HepG2 (cell line): ENCODE results near the gene LSMEM2. TPM values are rescaled to one million over a fixed set of nuclear protein-coding genes. Genes with fewer than 3 reads are reported as not detected.
A peak's percentile ranks its signal among the peaks of the same experiment; 100 is the strongest.

Experiments used
- ATAC-seq: fragments of 200-7000 bp; cut with Tn5 transposase; 3 replicates; pipeline ENCODE4 v1.9.1; 2020; ENCODE audit warnings: mild to moderate bottlenecking, moderate library complexity
- BruUV-seq: library from RNA; stranded (reverse); fragments of 400-500 nt; replicated peaks from 2 replicates; lab custom pipeline; 2021; lab: Mats Ljungman, UMichigan
- CTCF ChIA-PET: fragments of 300-600 bp; formaldehyde crosslinking; extraction: SDS; loops from one replicate; lab custom pipeline; 2021; ENCODE audit warnings: low total read pairs, inconsistent platforms, low intra/inter-chr PET ratio; lab: Yijun Ruan, JAX
- POLR2A ChIA-PET: fragments of 350-600 bp; sonication (Branson Sonifier 250); formaldehyde crosslinking; loops from one replicate; lab custom pipeline; 2020; ENCODE audit warnings: antibody characterized with exemption, inconsistent platforms; lab: Yijun Ruan, JAX
- DNase-seq: peaks from one replicate; pipeline ENCODE4 v3.0.0-alpha.2; 2015; ENCODE audit warnings: low spot score
- FAIRE-seq: peaks from 3 replicates; lab custom pipeline; 2011; peaks lifted over from hg19 to GRCh38; lab: Jason Lieb, UNC
- H2AFZ ChIP-seq: one replicate; pipeline ENCODE4 v1.6.1; 2011; ENCODE audit warnings: low read length, inconsistent platforms
- H3K27ac ChIP-seq: fragments of 300-600 bp; 3 replicates; pipeline ENCODE4 v1.8.0; 2011; ENCODE audit warnings: mixed run types, mild to moderate bottlenecking, mixed read lengths, low read length, inconsistent platforms; ENCODE audit not compliant: insufficient read depth; ENCODE audit errors: extremely low read length
- H3K27me3 ChIP-seq, 2 experiments: fragments of 200-600 bp in 1 of 2; 2 replicates in 1 of 2; 3 replicates in 1 of 2; pipeline versions ENCODE4 v1.6.0 to v1.8.0; 2011; ENCODE audit warnings: low read length in 2 of 2, mild to moderate bottlenecking in 2 of 2, moderate library complexity in 2 of 2, inconsistent platforms in 1 of 2; ENCODE audit not compliant: insufficient read depth in 2 of 2, control insufficient read depth in 1 of 2
- H3K36me3 ChIP-seq, 2 experiments: fragments of 200-600 bp in 1 of 2; replicated peaks in 1 of 2; 2 replicates in 1 of 2; 3 replicates in 1 of 2; pipeline versions ENCODE4 v1.5.1 to v1.8.0; 2011; ENCODE audit warnings: low read length in 2 of 2, inconsistent platforms in 1 of 2; ENCODE audit not compliant: insufficient read depth in 2 of 2, control insufficient read depth in 1 of 2
- H3K4me1 ChIP-seq: 2 replicates; pipeline ENCODE4 v1.5.1; 2012; ENCODE audit warnings: low read length, inconsistent platforms; ENCODE audit not compliant: insufficient read depth
- H3K4me2 ChIP-seq: 2 replicates; pipeline ENCODE4 v1.6.0; 2011; ENCODE audit warnings: low read depth, low read length, inconsistent platforms
- H3K4me3 ChIP-seq, 3 experiments: fragments of 200-600 bp in 1 of 3; sonication (generic), shearing (Covaris generic) in 1 of 3; replicated peaks in 1 of 3; 2 replicates each; pipeline ENCODE4 v1.5.1; 2011 to 2016; ENCODE audit warnings: low read length in 3 of 3, inconsistent platforms in 2 of 3, low read depth in 2 of 3, mild to moderate bottlenecking in 2 of 3, control low read depth in 1 of 3, mixed read lengths in 1 of 3; ENCODE audit not compliant: insufficient read depth in 1 of 3
- H3K79me2 ChIP-seq: one replicate; pipeline ENCODE4 v1.6.1; 2011; ENCODE audit warnings: low read length, inconsistent platforms; ENCODE audit not compliant: insufficient read depth
- H3K9ac ChIP-seq: 2 replicates; pipeline ENCODE4 v1.6.0; 2011; ENCODE audit warnings: mild to moderate bottlenecking, low read depth, low read length, inconsistent platforms; ENCODE audit not compliant: insufficient read depth
- H3K9me3 ChIP-seq: 2 replicates; pipeline ENCODE4 v1.5.1; 2012; ENCODE audit warnings: mild to moderate bottlenecking, low read length
- H4K20me1 ChIP-seq: 2 replicates; pipeline ENCODE4 v1.6.0; 2011; ENCODE audit warnings: inconsistent platforms, mild to moderate bottlenecking, low read length, moderate library complexity; ENCODE audit not compliant: insufficient read depth
- ARID4A ChIP-seq: sonication (generic); formaldehyde crosslinking; IDR thresholded peaks from 2 replicates; pipeline ENCODE4 v1.5.0; 2020; ENCODE audit warnings: mild to moderate bottlenecking, missing genetic modification reagents, borderline replicate concordance
- BCL3 ChIP-seq: sonication (generic); formaldehyde crosslinking; IDR thresholded peaks from 2 replicates; pipeline ENCODE4 v1.5.1; 2020; ENCODE audit warnings: mild to moderate bottlenecking, missing genetic modification reagents, moderate library complexity
- DDIT3 ChIP-seq: sonication (generic); formaldehyde crosslinking; IDR thresholded peaks from 2 replicates; pipeline ENCODE4 v1.4.0; 2020; ENCODE audit warnings: mild to moderate bottlenecking, missing genetic modification reagents
- MIER3 ChIP-seq: IDR thresholded peaks from 2 replicates; pipeline ENCODE4 v1.6.1; 2016; ENCODE audit warnings: missing compliant biosample characterization, borderline replicate concordance
- SMC3 ChIP-seq: IDR thresholded peaks from 2 replicates; pipeline ENCODE4 v1.6.1; 2011; ENCODE audit warnings: low read length, improper control_type of control experiment
- SNAI1 ChIP-seq: sonication (generic); formaldehyde crosslinking; IDR thresholded peaks from 2 replicates; pipeline ENCODE4 v1.5.0; 2020; ENCODE audit warnings: mild to moderate bottlenecking, missing genetic modification reagents, borderline replicate concordance
- TEF ChIP-seq: sonication (generic); formaldehyde crosslinking; IDR thresholded peaks from 2 replicates; pipeline ENCODE4 v1.5.0; 2020; ENCODE audit warnings: missing genetic modification reagents
- ZC3H13 ChIP-seq: sonication (generic); formaldehyde crosslinking; IDR thresholded peaks from 2 replicates; pipeline ENCODE4 v1.8.1; 2023; ENCODE audit warnings: mild to moderate bottlenecking, missing genetic modification reagents, moderate library complexity
- ZGPAT ChIP-seq: IDR thresholded peaks from 2 replicates; pipeline ENCODE4 v1.6.1; 2016; ENCODE audit warnings: mild to moderate bottlenecking
- ZNF10 ChIP-seq: sonication (generic); formaldehyde crosslinking; IDR thresholded peaks from 2 replicates; pipeline ENCODE4 v1.4.0; 2020; ENCODE audit warnings: mild to moderate bottlenecking, low read depth, missing genetic modification reagents, borderline replicate concordance
- ZNF207 ChIP-seq: fragments of 450-650 bp; IDR thresholded peaks from 2 replicates; pipeline ENCODE4 v1.6.1; 2016; ENCODE audit warnings: antibody characterized with exemption, borderline replicate concordance
- ZNF335 ChIP-seq: sonication (generic); formaldehyde crosslinking; IDR thresholded peaks from 2 replicates; pipeline ENCODE4 v1.4.0; 2020; ENCODE audit warnings: missing genetic modification reagents
- WGBS: methylation state at CpG from one replicate; pipeline ENCODE4 v1.1.6; 2017; ENCODE audit warnings: low lambda C conversion rate; 5-methylcytosine and 5-hydroxymethylcytosine counted together
- in situ Hi-C: cut with HindIII; loops from 2 replicates; pipeline ENCODE4 v1.10.0; 2017; ENCODE audit warnings: low pct_unique_long_range_greater_than_20kb; ENCODE audit not compliant: extremely low pct_ligation_motif_present
- intact Hi-C: fragments of 100-400 bp; cut with micrococcal nuclease; formaldehyde crosslinking; loops from one replicate; pipeline ENCODE4 v1.10.0; 2022; ENCODE audit not compliant: unreplicated experiment
- polyA plus RNA-seq, 8 experiments: library from polyadenylated mRNA; depleted of rRNA in 3 of 8; stranded (reverse) in 7 of 8; unstranded in 1 of 8; fragments of >200 nt; fragmentation: Illumina TruSeq in 4 of 8; extraction: Trizol in 4 of 8; gene quantifications; 2 replicates each; pipeline versions ENCODE4 v1.2.1 to v1.2.3, GENCODE V29; 2011 to 2016; ENCODE audit warnings: low read depth in 4 of 8, missing spikeins in 1 of 8, mixed read lengths in 1 of 8; ENCODE audit not compliant: insufficient read depth in 1 of 8
- total RNA-seq, 5 experiments: library from RNA; depleted of rRNA; stranded (reverse); fragments of >200 nt; fragmentation: Illumina TruSeq; extraction: Trizol; gene quantifications; 2 replicates each; pipeline ENCODE4 v1.2.3, GENCODE V29; 2016; ENCODE audit warnings: low read depth in 1 of 5

Gene LSMEM2
- total and polyA plus RNA-seq, 2 of the 13 experiments (the other 11 are each of a cell fraction or from before 2014, with no cell fraction given): 0.07 to 0.41 TPM

GRCh38 chr3:50324351-50325112 lies 45.6 kb downstream of the LSMEM2 start:
- BruUV-seq: no TSS peak
- Histone ChIP-seq H2AFZ (no peak overlapping the region), H3K4me3 (no peak overlapping the region; a peak in 1 of 6 replicates), H3K4me2 (peak overlapping the region; percentile 33; the same call in 1 of the 2 replicates), H3K27ac (peak overlapping the region; percentile 100), H3K79me2 (peaks cover 27% of the 10 kb centered on the region), H4K20me1 (no peaks in the 10 kb centered on the region), H3K4me1 (peaks cover 69% of the 10 kb centered on the region), H3K27me3 (no peaks in the 10 kb centered on the region; a peak in 1 of 5 replicates), H3K9ac (peak overlapping the region; percentile 7; the same call in 1 of the 2 replicates), H3K36me3 (peaks cover 0 to 13% of the 10 kb centered on the region in 2 experiments; a peak in 2 of 5 replicates), H3K9me3 (no peaks in the 10 kb centered on the region)
- intact Hi-C loops: loop anchor here (1.0 kb wide), 2 partner anchors 21 to 50 kb away; partner anchors contain the start of gene HYAL1
- 0% methylated on average over 1 of the region's 4 CpGs for WGBS
- DNase-seq: peak; percentile 88
- ChIA-PET CTCF (interaction anchor here (1.1 to 1.5 kb wide), 4 partner anchors 22 to 67 kb away, joined by 4 to 14 read pairs (median 7); partner anchors contain the start of genes HYAL1 and IFRD2), POLR2A (interaction anchor here (0.5 to 13.0 kb wide), 10 partner anchors 12 to 67 kb away, joined by 3 to 222 read pairs (median 6); partner anchors contain the start of genes CYB561D2, HYAL1, HYAL3 and IFRD2)
- FAIRE-seq: peak; percentile 84
- peak; percentile 59 for ATAC-seq
- in situ Hi-C loops: loop anchor here (5.0 kb wide), 1 partner anchor 62 kb away; no protein-coding TSS in a partner anchor
- TF ChIP-seq ZNF10 (CRISPR knock-in tag): no peak
- TF ChIP-seq BCL3: no peak
- no peak for TF ChIP-seq TEF (CRISPR knock-in tag)
- TF ChIP-seq SMC3: peak; percentile 85
- peak; percentile 64; the same call in 1 of the 2 replicates for TF ChIP-seq ARID4A
- TF ChIP-seq DDIT3: no peak
- peak; percentile 21; the same call in 1 of the 2 replicates for TF ChIP-seq MIER3 (CRISPR knock-in tag)
- TF ChIP-seq ZC3H13: no peak
- 0 out of 2 replicates have a peak, but pooled peaks have one; percentile 35 for TF ChIP-seq SNAI1 (CRISPR knock-in tag)
- peak; percentile 48; the same call in 1 of the 2 replicates for TF ChIP-seq ZGPAT (CRISPR knock-in tag)
- TF ChIP-seq ZNF207: no peak
- TF ChIP-seq ZNF335: 0 out of 2 replicates have a peak, but pooled peaks have one; percentile 24
